HCT116 (cell line): ENCODE results near the gene CR2. TPM values are rescaled to one million over a fixed set of nuclear protein-coding genes. Genes with fewer than 3 reads are reported as not detected.

Experiments used
- ATAC-seq: fragments of 200-7000 bp; cut with Tn5 transposase; 2 replicates; pipeline ENCODE4 v1.9.1; 2020; ENCODE audit warnings: mild to moderate bottlenecking, moderate library complexity
- BruUV-seq: library from RNA; stranded (reverse); fragments of 400-500 nt; replicated peaks from 2 replicates; lab custom pipeline; 2021; lab: Mats Ljungman, UMichigan
- CTCF ChIA-PET: fragments of 300-600 bp; sonication (Branson Sonifier 250); formaldehyde crosslinking; loops from one replicate; lab custom pipeline; 2021; ENCODE audit warnings: antibody characterized with exemption; lab: Charles Lee
- POLR2A ChIA-PET: fragments of 300-600, 350-600 bp; sonication (Branson Sonifier 250); formaldehyde crosslinking; loops from one replicate; lab custom pipeline; 2021; ENCODE audit warnings: antibody characterized with exemption; lab: Charles Lee
- RAD21 ChIA-PET, 2 experiments: fragments of 300-600 bp; sonication (Branson Sonifier 250); formaldehyde crosslinking; loops; one replicate each; lab custom pipeline; 2023; ENCODE audit warnings: low total read pairs in 2 of 2; ENCODE audit not compliant: uncharacterized antibody in 2 of 2, unreplicated experiment in 2 of 2, low non-redundant PET in 1 of 2; lab: Charles Lee
- DNase-seq: peaks from one replicate; pipeline ENCODE4 v3.0.0-alpha.2; 2010; ENCODE audit warnings: low read depth, low spot score
- H2AFZ ChIP-seq: fragments of 200-600 bp; shearing (Covaris generic), sonication (generic); 2 replicates; pipeline ENCODE4 v1.6.1; 2017; ENCODE audit warnings: low read depth, mixed run types, mixed read lengths, antibody characterized with exemption, low read length; ENCODE audit not compliant: poor library complexity, severe bottlenecking
- H3K27ac ChIP-seq: 2 replicates; pipeline ENCODE4 v1.5.1; 2012; ENCODE audit warnings: low read depth, low read length
- H3K27me3 ChIP-seq: fragments of 200-600 bp; sonication (generic); 2 replicates; pipeline ENCODE4 v1.6.1; 2016; ENCODE audit warnings: mixed run types, low read length, mixed read lengths; ENCODE audit not compliant: insufficient read depth
- H3K36me3 ChIP-seq, 2 experiments: fragments of 200-500 bp in 1 of 2; fragments of 200-600 bp in 1 of 2; sonication (Bioruptor generic) in 1 of 2; sonication (generic) in 1 of 2; 2 replicates each; pipeline versions ENCODE4 v1.5.1 to v1.6.1; 2014 to 2016; ENCODE audit warnings: low read length in 2 of 2, inconsistent platforms in 1 of 2, mixed read lengths in 1 of 2, mixed run types in 1 of 2; ENCODE audit not compliant: insufficient read depth in 2 of 2, control insufficient read depth in 1 of 2
- H3K4me1 ChIP-seq, 2 experiments: fragments of 200-600 bp in 1 of 2; sonication (generic) in 1 of 2; 2 replicates each; pipeline versions ENCODE4 v1.5.1 to v1.6.1; 2012 to 2017; ENCODE audit warnings: low read length in 2 of 2, inconsistent platforms in 1 of 2, mild to moderate bottlenecking in 1 of 2, mixed read lengths in 1 of 2, mixed run types in 1 of 2, moderate library complexity in 1 of 2; ENCODE audit not compliant: insufficient read depth in 2 of 2, control insufficient read depth in 1 of 2
- H3K4me2 ChIP-seq: fragments of 200-600 bp; sonication (generic); 2 replicates; pipeline ENCODE4 v1.6.1; 2017; ENCODE audit warnings: mixed run types, low read length, mixed read lengths
- H3K4me3 ChIP-seq, 2 experiments: fragments of 200-600 bp in 1 of 2; sonication (generic) in 1 of 2; replicated peaks in 1 of 2; 2 replicates each; pipeline ENCODE4 v1.5.1; 2011 to 2016; ENCODE audit warnings: low read length in 2 of 2, control low read depth in 1 of 2, low read depth in 1 of 2, mild to moderate bottlenecking in 1 of 2, mixed read lengths in 1 of 2, mixed run types in 1 of 2
- H3K79me2 ChIP-seq: fragments of 200-600 bp; sonication (generic); 2 replicates; pipeline ENCODE4 v1.6.1; 2017; ENCODE audit warnings: mild to moderate bottlenecking, mixed run types, low read length, moderate library complexity, mixed read lengths; ENCODE audit not compliant: insufficient read depth
- H3K9ac ChIP-seq: fragments of 200-600 bp; sonication (generic); 2 replicates; pipeline ENCODE4 v1.6.1; 2016; ENCODE audit warnings: low read length, mixed read lengths
- H3K9me2 ChIP-seq: fragments of 200-600 bp; sonication (generic), shearing (Covaris generic); 2 replicates; pipeline ENCODE4 v1.6.1; 2017; ENCODE audit warnings: mixed run types, mild to moderate bottlenecking, moderate library complexity; ENCODE audit not compliant: insufficient read depth
- H3K9me3 ChIP-seq, 2 experiments: fragments of 200-500 bp in 1 of 2; fragments of 200-600 bp in 1 of 2; sonication (Bioruptor generic) in 1 of 2; sonication (generic) in 1 of 2; 2 replicates each; pipeline ENCODE4 v1.6.1; 2014 to 2017; ENCODE audit warnings: low read length in 2 of 2, mixed read lengths in 2 of 2, inconsistent platforms in 1 of 2, low read depth in 1 of 2, mild to moderate bottlenecking in 1 of 2, mixed run types in 1 of 2, moderate library complexity in 1 of 2; ENCODE audit not compliant: control insufficient read depth in 1 of 2, insufficient read depth in 1 of 2
- H4K20me1 ChIP-seq: fragments of 200-600 bp; sonication (generic), shearing (Covaris generic); 2 replicates; pipeline ENCODE4 v1.6.1; 2017; ENCODE audit warnings: mixed run types, mild to moderate bottlenecking, moderate library complexity; ENCODE audit not compliant: insufficient read depth
- CEBPB ChIP-seq: IDR thresholded peaks from 2 replicates; pipeline ENCODE4 v1.6.1; 2012; ENCODE audit warnings: low read depth
- CTCF ChIP-seq, 3 experiments: fragments of 200-600 bp in 1 of 3; sonication (generic) in 1 of 3; IDR thresholded peaks in 2 of 3; conservative IDR thresholded peaks in 1 of 3; 2 replicates each; pipeline ENCODE4 v1.5.1; 2012 to 2017; ENCODE audit warnings: low read depth in 2 of 3, low read length in 2 of 3, antibody characterized with exemption in 1 of 3, borderline replicate concordance in 1 of 3, control low read depth in 1 of 3, mild to moderate bottlenecking in 1 of 3, mixed read lengths in 1 of 3, mixed run types in 1 of 3, moderate library complexity in 1 of 3; ENCODE audit not compliant: insufficient read depth in 1 of 3
- EGR1 ChIP-seq: IDR thresholded peaks from 2 replicates; pipeline ENCODE4 v1.6.1; 2012; ENCODE audit warnings: low read depth
- EZH2 ChIP-seq: fragments of 200-600 bp; sonication (generic); IDR thresholded peaks from 2 replicates; pipeline ENCODE4 v1.6.1; 2017; ENCODE audit warnings: antibody characterized with exemption, mixed run types
- EZH2phosphoT487 ChIP-seq: fragments of 200-600 bp; IDR thresholded peaks from 2 replicates; pipeline ENCODE4 v1.6.1; 2018; ENCODE audit warnings: antibody characterized with exemption, borderline replicate concordance
- FOSL1 ChIP-seq: IDR thresholded peaks from 2 replicates; pipeline ENCODE4 v1.6.1; 2012; ENCODE audit warnings: low read depth
- JUND ChIP-seq: IDR thresholded peaks from 2 replicates; pipeline ENCODE4 v1.6.1; 2012
- POLR2A ChIP-seq: IDR thresholded peaks from 2 replicates; pipeline ENCODE4 v1.7.0; 2011; ENCODE audit warnings: borderline replicate concordance; ENCODE audit not compliant: insufficient read depth, insufficient read length; ENCODE audit errors: extremely low read depth
- POLR2AphosphoS5 ChIP-seq: IDR thresholded peaks from 2 replicates; pipeline ENCODE4 v1.6.1; 2011; ENCODE audit warnings: mild to moderate bottlenecking, low read depth, low read length, moderate library complexity
- RAD21 ChIP-seq: IDR thresholded peaks from 2 replicates; pipeline ENCODE4 v1.6.1; 2012; ENCODE audit warnings: low read depth, mild to moderate bottlenecking
- SP1 ChIP-seq: IDR thresholded peaks from 2 replicates; pipeline ENCODE4 v1.6.1; 2012; ENCODE audit warnings: low read depth
- SRF ChIP-seq: IDR thresholded peaks from 2 replicates; pipeline ENCODE4 v1.6.1; 2012; ENCODE audit warnings: low read depth
- TCF7L2 ChIP-seq: IDR thresholded peaks from 2 replicates; pipeline ENCODE4 v1.7.0; 2011; ENCODE audit warnings: borderline replicate concordance, inconsistent platforms; ENCODE audit not compliant: insufficient read depth, insufficient read length; ENCODE audit errors: extremely low read depth
- YY1 ChIP-seq: IDR thresholded peaks from 2 replicates; pipeline ENCODE4 v1.6.1; 2011; ENCODE audit warnings: low read length, low read depth, moderate library complexity, mild to moderate bottlenecking; ENCODE audit not compliant: insufficient replicate concordance; ENCODE audit errors: extremely low read depth
- ZBTB33 ChIP-seq: IDR thresholded peaks from 2 replicates; pipeline ENCODE4 v1.6.1; 2011; ENCODE audit warnings: mild to moderate bottlenecking, low read length, moderate library complexity; ENCODE audit not compliant: insufficient replicate concordance; ENCODE audit errors: extremely low read depth
- ZFX ChIP-seq: fragments of 450-650 bp; IDR thresholded peaks from 2 replicates; pipeline ENCODE4 v1.6.1; 2017
- ZNF274 ChIP-seq: fragments of 200-500 bp; sonication (Bioruptor generic); IDR thresholded peaks from 2 replicates; pipeline ENCODE4 v1.6.1; 2014; ENCODE audit warnings: mild to moderate bottlenecking, low read depth, low read length, inconsistent platforms
- intact Hi-C: fragments of 100-400 bp; cut with micrococcal nuclease; formaldehyde crosslinking; loops from 2 replicates; pipeline ENCODE4 v1.10.0; 2022
- total RNA-seq: library from RNA; stranded (reverse); gene quantifications from one replicate; pipeline ENCODE4 v1.2.1, GENCODE V29; 2021; ENCODE audit not compliant: unreplicated experiment
- TF ChIP-seq, protein P1 (sequence below): IDR thresholded peaks from 2 replicates; pipeline ENCODE4 v1.6.1; 2012
- TF ChIP-seq, protein P2 (sequence below): IDR thresholded peaks from 2 replicates; pipeline ENCODE4 v1.6.1; 2012; ENCODE audit warnings: low read depth
- TF ChIP-seq, protein P3 (sequence below): IDR thresholded peaks from 2 replicates; pipeline ENCODE4 v1.6.1; 2012

CR2 gene
- total RNA-seq, 1 experiment from 2014 or later = 4.0 TPM

DNA sequence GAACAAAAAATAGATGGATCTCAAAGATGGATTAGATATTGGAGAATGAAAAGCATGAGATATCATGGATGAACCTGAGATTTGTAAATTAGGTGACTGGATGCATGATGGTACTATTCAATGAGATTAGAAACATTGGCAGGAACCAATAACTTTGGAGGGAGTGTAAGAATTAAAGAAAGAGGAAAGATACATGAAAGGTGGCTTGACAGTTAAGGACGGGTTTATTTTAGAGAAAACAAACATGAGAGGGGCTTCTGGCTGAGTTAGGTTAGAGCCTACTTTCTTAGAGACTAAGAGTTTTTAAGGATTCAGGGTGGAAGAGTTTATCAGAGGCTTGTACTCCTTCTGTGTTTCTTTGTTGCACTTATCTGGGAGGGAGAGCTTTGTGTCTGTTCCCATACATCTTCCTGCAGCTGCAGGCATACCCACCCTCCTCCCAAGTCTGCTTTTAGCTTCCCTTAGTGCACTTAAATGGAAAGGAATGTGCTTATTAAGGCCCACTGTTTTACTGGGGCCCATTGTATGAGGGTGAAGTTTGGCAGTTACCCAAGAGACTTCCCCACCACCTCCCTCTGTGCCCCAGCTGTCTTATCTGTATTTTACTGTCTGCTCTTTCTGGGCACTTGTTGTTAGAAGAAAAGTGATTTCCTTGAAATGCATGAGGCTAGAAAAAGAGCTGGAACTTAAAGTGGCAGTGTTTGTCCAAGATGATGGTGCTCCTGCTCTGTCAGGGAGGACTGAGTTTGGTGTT is 26.1 kb upstream of the CR2 start:
- Histone ChIP-seq H2AFZ (no peak overlapping the region), H3K27me3 (no peaks in the 10 kb centered on the region), H3K4me2 (no peak overlapping the region), H3K4me1 (no peaks in the 10 kb centered on the region), H4K20me1 (no peaks in the 10 kb centered on the region), H3K9ac (no peak overlapping the region), H3K27ac (no peak overlapping the region), H3K9me2 (no peaks in the 10 kb centered on the region), H3K36me3 (no peaks in the 10 kb centered on the region), H3K79me2 (no peaks in the 10 kb centered on the region), H3K9me3 (no peaks in the 10 kb centered on the region)
- ATAC-seq (no peak), DNase-seq (no peak)
- ChIA-PET CTCF (no interaction called here), RAD21 (no interaction called here), POLR2A (no interaction called here)
- intact Hi-C loops = no loop called here
- TF ChIP-seq, protein P1, sequence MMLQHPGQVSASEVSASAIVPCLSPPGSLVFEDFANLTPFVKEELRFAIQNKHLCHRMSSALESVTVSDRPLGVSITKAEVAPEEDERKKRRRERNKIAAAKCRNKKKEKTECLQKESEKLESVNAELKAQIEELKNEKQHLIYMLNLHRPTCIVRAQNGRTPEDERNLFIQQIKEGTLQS = no peak
- TF ChIP-seq, protein P2, sequence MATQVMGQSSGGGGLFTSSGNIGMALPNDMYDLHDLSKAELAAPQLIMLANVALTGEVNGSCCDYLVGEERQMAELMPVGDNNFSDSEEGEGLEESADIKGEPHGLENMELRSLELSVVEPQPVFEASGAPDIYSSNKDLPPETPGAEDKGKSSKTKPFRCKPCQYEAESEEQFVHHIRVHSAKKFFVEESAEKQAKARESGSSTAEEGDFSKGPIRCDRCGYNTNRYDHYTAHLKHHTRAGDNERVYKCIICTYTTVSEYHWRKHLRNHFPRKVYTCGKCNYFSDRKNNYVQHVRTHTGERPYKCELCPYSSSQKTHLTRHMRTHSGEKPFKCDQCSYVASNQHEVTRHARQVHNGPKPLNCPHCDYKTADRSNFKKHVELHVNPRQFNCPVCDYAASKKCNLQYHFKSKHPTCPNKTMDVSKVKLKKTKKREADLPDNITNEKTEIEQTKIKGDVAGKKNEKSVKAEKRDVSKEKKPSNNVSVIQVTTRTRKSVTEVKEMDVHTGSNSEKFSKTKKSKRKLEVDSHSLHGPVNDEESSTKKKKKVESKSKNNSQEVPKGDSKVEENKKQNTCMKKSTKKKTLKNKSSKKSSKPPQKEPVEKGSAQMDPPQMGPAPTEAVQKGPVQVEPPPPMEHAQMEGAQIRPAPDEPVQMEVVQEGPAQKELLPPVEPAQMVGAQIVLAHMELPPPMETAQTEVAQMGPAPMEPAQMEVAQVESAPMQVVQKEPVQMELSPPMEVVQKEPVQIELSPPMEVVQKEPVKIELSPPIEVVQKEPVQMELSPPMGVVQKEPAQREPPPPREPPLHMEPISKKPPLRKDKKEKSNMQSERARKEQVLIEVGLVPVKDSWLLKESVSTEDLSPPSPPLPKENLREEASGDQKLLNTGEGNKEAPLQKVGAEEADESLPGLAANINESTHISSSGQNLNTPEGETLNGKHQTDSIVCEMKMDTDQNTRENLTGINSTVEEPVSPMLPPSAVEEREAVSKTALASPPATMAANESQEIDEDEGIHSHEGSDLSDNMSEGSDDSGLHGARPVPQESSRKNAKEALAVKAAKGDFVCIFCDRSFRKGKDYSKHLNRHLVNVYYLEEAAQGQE = no peak
- TF ChIP-seq FOSL1 (no peak), CTCF (IDR thresholded peaks at IDR 0.05 in 2 of 3, conservative IDR thresholded peaks at IDR 0.05 in 1 of 3; ENCODE audit: borderline replicate concordance in 1 of 3, insufficient read depth in 1 of 3, low read depth in 2 of 3, low read length in 2 of 3) (no peak), SP1 (no peak), SRF (no peak), YY1 (no peak), TCF7L2 (no peak), EGR1 (no peak), EZH2 (no peak), POLR2AphosphoS5 (no peak), CEBPB (no peak), RAD21 (no peak), ZFX (no peak), POLR2A (no peak), ZBTB33 (no peak), ZNF274 (no peak), EZH2phosphoT487 (no peak), JUND (no peak)
- TF ChIP-seq, protein P3, sequence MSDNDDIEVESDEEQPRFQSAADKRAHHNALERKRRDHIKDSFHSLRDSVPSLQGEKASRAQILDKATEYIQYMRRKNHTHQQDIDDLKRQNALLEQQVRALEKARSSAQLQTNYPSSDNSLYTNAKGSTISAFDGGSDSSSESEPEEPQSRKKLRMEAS = no peak
- TF ChIP-seq, all 23 proteins: peak for 0
- no peak overlapping the region for H3K4me3 ChIP-seq
- BruUV-seq = no TSS peak
